Neural cell (in vitro differentiated cells): Measurements from ENCODE around the gene TBX19.

Experiments
- CTCF ChIP-seq: fragments of 450-650 bp; IDR thresholded peaks from 2 replicates; pipeline ENCODE4 v1.5.1; 2014; ENCODE audit warnings: antibody characterized with exemption, mild to moderate bottlenecking, moderate library complexity; ENCODE audit not compliant: poor library complexity, severe bottlenecking
- EZH2 ChIP-seq: fragments of 200-600, 300-800 bp; shearing (Covaris generic), sonication (generic); IDR thresholded peaks from 2 replicates; pipeline ENCODE4 v1.6.1; 2014; ENCODE audit warnings: antibody characterized with exemption, low read length, borderline replicate concordance, mild to moderate bottlenecking; ENCODE audit not compliant: insufficient read depth, poor library complexity, severe bottlenecking

- no peak for TF ChIP-seq CTCF
- TF ChIP-seq EZH2: no peak
These were observed 6.6 kb downstream of the TBX19 start for GRCh38 chr1:168287237-168287664.
